Urinary bladder (tissue), 2 donors: ENCODE measurements around the gene ABL2. TPM values are rescaled to one million over a fixed set of nuclear protein-coding genes. Genes with fewer than 3 reads are reported as not detected.

ENCODE experiments used
- polyA plus RNA-seq: library from polyadenylated mRNA; stranded (reverse); fragments of 200-250 nt; gene quantifications from one replicate; pipeline ENCODE4 v1.2.3, GENCODE V29; 2013
- small RNA-seq: library from RNA; depleted of rRNA; stranded (forward); fragments of <200 nt; gene quantifications from one replicate; pipeline ENCODE3, GENCODE V24; 2014
- total RNA-seq: library from RNA; depleted of rRNA; stranded (reverse); fragments of >200 nt; gene quantifications from one replicate; pipeline ENCODE4 v1.2.3, GENCODE V29; 2014
- donor health status: healthy.

ABL2 gene
- total and polyA plus RNA-seq, 2 donors, result 5.9 to 17.4 TPM

Small RNA genes within 50 kb of the gene (small RNA-seq; reads per million reads assigned to genes)
- not detected for gene AL512326.2
- gene AL512326.3, result not detected
- not detected for gene EIF4A1P11
- gene RF00272, result not detected

Other genes starting within 250 kb of the ABL2 start
- 37.6 TPM for gene FAM20B, start 203.8 kb downstream of the ABL2 start, total RNA-seq
- 28.3 TPM for gene FAM20B, start 203.8 kb downstream of the ABL2 start, polyA plus RNA-seq
- 20.5 TPM for gene TOR3A, start 147.6 kb downstream of the ABL2 start, total RNA-seq
- 37.5 TPM for gene TOR3A, start 147.6 kb downstream of the ABL2 start, polyA plus RNA-seq
- 19.6 TPM for gene SOAT1, start 64.1 kb upstream of the ABL2 start, total RNA-seq
- gene SOAT1, start 64.1 kb upstream of the ABL2 start, polyA plus RNA-seq, result 9.2 TPM
- gene AXDND1, start 136.3 kb upstream of the ABL2 start, total RNA-seq, result 1.7 TPM
- 0.20 TPM for gene AXDND1, start 136.3 kb upstream of the ABL2 start, polyA plus RNA-seq